Epithelial cell of esophagus (primary cell): Measurements from ENCODE around the gene APBB1IP.

Experiments used
- DNase-seq: peaks from one replicate; pipeline ENCODE4 v3.0.0; 2010; ENCODE audit warnings: low read depth
- H3K4me3 ChIP-seq: 2 replicates; pipeline ENCODE4 v1.5.1; 2011; ENCODE audit warnings: mild to moderate bottlenecking, low read length, control low read depth
- TF ChIP-seq, protein P1 (sequence below): IDR thresholded peaks from 2 replicates; pipeline ENCODE4 v1.5.1; 2011; ENCODE audit warnings: low read depth, mild to moderate bottlenecking, low read length, control low read depth, inconsistent platforms; ENCODE audit not compliant: insufficient read depth; ENCODE audit errors: missing control alignments

Gene APBB1IP

DNA sequence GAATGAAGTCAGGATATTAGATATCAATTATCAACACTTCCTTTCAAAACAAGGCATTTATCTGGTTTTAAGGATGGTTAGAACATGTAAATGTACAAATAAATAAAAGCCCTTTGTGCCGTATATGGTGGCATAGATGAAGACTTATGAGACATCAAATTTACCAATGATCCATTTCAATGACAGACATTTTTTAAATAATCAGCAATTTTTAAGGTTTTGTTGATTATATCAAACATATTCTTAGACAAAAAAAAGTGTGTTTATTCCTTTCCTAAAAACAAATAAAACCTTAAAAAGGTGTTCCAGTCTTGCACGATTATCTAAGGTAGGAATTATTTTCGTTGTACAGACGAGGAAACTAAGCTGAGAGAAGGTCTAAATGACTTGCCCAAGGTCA is 13.8 kb downstream of the APBB1IP start:
- TF ChIP-seq, protein P1, sequence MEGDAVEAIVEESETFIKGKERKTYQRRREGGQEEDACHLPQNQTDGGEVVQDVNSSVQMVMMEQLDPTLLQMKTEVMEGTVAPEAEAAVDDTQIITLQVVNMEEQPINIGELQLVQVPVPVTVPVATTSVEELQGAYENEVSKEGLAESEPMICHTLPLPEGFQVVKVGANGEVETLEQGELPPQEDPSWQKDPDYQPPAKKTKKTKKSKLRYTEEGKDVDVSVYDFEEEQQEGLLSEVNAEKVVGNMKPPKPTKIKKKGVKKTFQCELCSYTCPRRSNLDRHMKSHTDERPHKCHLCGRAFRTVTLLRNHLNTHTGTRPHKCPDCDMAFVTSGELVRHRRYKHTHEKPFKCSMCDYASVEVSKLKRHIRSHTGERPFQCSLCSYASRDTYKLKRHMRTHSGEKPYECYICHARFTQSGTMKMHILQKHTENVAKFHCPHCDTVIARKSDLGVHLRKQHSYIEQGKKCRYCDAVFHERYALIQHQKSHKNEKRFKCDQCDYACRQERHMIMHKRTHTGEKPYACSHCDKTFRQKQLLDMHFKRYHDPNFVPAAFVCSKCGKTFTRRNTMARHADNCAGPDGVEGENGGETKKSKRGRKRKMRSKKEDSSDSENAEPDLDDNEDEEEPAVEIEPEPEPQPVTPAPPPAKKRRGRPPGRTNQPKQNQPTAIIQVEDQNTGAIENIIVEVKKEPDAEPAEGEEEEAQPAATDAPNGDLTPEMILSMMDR, result no peak
- H3K4me3 ChIP-seq, result no peak overlapping the region
- no peak for DNase-seq

DNA sequence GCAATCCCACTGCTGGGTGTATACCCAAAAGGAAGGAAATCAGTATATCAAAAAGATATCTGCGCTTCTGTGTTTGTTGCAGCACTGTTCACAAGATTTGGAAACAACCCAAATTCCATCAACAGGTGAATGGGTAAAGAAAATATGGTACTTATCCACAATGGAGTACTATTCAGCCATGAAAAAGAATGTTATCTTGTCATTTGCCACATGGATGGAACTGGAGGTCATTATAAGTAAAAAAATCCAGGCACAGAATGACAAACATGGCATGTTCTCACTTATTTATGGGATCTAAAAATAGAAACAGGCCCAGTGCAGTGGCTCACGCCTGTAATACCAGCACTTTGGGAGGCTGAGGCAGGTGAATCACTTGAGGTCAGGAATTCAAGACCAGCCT is 15.7 kb downstream of the APBB1IP start:
- TF ChIP-seq, protein P1, result no peak
- no peak for DNase-seq
- H3K4me3 ChIP-seq, result no peak overlapping the region

DNA sequence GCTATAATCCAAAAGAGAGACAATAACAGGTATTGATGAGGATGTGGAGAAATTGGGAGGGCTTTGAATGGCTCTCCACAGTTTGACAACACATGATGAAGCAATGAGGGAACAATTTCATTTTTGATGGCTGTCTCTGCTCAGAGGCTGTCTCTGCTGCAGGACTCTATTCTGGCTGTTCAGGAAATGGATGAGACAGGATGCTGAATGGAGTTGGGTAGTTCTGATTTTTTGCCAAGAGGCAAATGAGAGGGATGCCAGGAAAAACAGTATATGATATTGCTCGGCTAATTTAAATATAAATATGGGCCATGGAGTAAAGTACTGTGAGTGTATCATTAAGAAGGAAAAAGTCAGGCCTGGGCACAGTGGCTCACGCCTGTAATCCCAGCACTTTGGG is 16.8 kb downstream of the APBB1IP start:
- TF ChIP-seq, protein P1, result no peak
- no peak for DNase-seq
- no peak overlapping the region for H3K4me3 ChIP-seq

DNA sequence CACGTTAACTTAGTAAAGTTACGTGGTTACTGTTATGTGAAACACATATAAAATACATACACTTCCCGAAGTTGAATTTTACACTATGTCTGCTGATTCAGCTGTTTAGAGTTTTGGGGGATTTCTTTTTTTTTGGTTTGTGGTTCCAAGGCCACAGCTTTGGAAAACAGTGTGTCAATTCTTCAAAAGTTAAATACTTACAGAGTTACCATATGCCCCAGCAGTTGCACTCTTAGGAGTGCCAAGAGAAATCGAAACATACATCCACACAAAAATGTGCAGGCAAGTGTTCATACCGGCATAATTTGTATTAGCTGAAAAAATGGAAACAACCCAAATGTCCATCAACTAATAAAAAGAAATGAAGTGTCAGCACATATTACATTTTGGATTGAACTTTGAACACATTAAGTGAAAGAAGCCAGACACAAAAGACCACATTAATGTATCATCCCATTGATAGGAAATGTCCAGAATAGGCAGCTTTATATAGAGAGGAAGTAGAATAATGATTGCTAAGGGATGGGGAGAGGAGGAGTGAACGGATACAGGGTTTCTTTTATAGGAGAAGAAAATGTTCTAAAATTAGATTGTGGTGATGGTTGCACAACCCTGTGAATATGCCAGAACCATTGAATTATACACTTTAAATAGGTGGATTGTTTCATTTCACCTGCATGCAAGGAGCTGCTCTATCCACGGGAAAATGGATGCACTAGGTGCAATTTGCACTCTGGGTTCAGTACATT is 17.6 kb downstream of the APBB1IP start:
- no peak overlapping the region for H3K4me3 ChIP-seq
- no peak for DNase-seq
- TF ChIP-seq, protein P1, result no peak

DNA sequence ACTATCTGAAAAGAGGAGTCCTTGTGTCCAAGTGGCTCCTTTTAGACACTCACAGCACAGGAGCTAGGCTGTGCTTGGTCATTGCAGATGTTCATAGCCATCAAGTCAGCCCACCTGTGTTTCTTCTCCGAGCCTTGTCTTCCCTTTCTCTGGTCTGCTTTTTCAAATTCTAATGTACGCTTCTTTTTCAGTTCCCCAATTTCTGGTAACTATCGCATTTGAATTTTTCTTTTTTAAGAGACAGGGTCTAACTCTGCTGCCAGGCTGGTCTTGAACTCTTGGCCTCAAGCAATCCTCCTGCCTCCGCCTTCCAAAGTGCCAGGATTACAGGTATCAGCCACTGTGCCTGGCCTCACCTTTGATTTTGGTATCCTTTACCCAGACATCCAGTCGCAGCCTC is 18.9 kb downstream of the APBB1IP start:
- H3K4me3 ChIP-seq, result no peak overlapping the region
- no peak for DNase-seq
- TF ChIP-seq, protein P1, result no peak

DNA sequence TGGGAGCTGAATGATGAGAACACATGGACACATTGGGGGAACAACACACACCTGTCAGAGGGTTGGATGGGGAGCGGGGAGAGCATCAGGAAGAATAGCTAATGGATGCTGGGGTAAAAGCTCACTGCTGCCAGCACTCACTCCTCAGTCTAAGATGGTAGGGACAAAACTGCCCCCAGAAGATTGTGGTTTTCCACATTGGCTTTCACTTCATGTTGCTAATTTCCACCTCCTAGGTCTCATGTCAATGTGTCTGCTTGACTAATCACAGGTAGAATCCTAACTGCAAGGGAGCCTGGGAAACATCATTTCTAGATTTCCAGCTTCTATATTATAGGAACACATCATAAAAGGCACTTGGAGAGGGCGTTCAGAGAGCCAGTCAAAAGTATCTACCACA is 22.6 kb downstream of the APBB1IP start:
- TF ChIP-seq, protein P1, result no peak
- DNase-seq, result no peak
- H3K4me3 ChIP-seq, result no peak overlapping the region

DNA sequence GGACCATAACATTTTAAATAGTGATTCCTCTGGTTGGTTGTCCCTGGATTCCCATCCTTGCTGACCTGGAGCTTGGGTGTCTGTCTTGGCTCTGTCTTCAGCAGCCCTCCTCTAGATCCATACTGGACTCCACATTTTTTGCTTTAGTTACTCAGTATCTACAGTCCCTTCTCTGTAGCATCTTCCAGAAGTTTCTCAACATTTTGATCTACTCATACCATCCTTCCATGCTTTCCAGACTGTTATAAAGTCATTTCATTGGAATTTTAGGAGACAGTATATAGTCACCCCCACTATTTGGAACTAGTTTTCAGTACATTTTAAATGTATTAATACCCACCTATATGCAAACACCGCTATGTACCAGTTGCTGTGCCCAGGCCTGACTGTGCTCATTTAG is 25.8 kb downstream of the APBB1IP start:
- TF ChIP-seq, protein P1, result no peak
- DNase-seq, result no peak
- H3K4me3 ChIP-seq, result no peak overlapping the region
